ENCODE measurements around the gene CETP.

DNA sequence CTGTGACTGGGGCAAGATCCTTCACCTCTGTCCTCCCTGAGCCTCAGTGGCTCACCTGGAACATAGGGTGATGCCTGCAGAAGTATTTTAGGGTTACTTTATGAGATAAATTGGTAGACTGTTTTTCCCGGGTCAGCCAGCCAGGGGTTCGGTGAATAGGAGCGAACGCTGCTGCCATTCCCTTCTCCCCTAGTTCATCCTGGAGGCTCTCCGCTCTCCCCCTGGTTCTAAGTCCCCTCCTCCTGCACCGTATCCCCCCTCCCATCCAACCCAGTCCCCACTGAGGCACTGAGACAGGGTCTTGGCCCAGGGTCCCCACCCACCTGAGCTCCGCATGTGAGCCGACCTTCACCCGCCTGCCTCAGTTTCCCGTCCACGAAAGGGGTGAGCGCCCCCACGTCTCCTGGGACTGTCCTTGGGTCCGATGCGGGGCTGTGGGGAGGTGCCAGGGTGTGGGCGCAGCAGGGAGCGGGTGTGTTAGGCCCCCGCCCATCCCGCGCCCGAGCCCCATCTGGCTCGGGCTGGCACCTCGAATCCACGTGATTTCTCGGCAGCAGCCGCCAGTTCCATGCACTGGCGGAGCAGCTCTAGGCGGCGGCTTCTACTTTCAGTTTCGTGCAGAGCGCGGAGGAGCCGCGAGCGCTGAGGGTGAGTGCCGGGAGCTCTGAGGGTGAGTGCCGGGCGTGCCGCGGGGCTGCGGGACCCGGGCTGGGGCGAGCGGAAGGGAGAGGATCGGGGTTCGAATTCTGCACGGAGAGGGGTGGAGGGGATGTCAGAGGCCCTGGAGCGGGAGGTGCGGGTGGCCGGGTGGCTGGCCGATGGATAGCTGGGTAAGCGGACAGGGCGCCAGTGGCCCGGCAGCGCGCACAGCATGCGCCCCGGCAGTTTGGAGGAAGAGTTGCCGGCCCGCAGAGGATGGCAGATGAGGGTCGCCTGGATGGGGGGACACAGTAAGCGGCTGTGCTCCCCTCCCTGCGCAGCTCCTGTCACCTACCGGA, 27.5 kb downstream of the CETP start, which contains the start of gene NLRC5:
- TF ChIP-seq, protein P1, sequence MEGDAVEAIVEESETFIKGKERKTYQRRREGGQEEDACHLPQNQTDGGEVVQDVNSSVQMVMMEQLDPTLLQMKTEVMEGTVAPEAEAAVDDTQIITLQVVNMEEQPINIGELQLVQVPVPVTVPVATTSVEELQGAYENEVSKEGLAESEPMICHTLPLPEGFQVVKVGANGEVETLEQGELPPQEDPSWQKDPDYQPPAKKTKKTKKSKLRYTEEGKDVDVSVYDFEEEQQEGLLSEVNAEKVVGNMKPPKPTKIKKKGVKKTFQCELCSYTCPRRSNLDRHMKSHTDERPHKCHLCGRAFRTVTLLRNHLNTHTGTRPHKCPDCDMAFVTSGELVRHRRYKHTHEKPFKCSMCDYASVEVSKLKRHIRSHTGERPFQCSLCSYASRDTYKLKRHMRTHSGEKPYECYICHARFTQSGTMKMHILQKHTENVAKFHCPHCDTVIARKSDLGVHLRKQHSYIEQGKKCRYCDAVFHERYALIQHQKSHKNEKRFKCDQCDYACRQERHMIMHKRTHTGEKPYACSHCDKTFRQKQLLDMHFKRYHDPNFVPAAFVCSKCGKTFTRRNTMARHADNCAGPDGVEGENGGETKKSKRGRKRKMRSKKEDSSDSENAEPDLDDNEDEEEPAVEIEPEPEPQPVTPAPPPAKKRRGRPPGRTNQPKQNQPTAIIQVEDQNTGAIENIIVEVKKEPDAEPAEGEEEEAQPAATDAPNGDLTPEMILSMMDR (IDR thresholded peaks at IDR 0.05; ENCODE audit: low read depth, low read length, missing input control) = no peak
- TF ChIP-seq YY1 (IDR thresholded peaks at IDR 0.05) (peak; percentile 91), JUND (IDR thresholded peaks at IDR 0.05) (no peak), HNF4A (conservative IDR thresholded peaks at IDR 0.05) (no peak), RAD21 (IDR thresholded peaks at IDR 0.05) (peak; percentile 52 to 59), TAF1 (conservative IDR thresholded peaks at IDR 0.05) (peak; percentile 85), GABPA (IDR thresholded peaks at IDR 0.05 in 1 of 2, conservative IDR thresholded peaks at IDR 0.05 in 1 of 2) (no peak), SP1 (IDR thresholded peaks at IDR 0.05) (peak; percentile 54)
- TF ChIP-seq, protein P2, sequence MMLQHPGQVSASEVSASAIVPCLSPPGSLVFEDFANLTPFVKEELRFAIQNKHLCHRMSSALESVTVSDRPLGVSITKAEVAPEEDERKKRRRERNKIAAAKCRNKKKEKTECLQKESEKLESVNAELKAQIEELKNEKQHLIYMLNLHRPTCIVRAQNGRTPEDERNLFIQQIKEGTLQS (IDR thresholded peaks at IDR 0.05) = no peak
- TF ChIP-seq, protein P3, sequence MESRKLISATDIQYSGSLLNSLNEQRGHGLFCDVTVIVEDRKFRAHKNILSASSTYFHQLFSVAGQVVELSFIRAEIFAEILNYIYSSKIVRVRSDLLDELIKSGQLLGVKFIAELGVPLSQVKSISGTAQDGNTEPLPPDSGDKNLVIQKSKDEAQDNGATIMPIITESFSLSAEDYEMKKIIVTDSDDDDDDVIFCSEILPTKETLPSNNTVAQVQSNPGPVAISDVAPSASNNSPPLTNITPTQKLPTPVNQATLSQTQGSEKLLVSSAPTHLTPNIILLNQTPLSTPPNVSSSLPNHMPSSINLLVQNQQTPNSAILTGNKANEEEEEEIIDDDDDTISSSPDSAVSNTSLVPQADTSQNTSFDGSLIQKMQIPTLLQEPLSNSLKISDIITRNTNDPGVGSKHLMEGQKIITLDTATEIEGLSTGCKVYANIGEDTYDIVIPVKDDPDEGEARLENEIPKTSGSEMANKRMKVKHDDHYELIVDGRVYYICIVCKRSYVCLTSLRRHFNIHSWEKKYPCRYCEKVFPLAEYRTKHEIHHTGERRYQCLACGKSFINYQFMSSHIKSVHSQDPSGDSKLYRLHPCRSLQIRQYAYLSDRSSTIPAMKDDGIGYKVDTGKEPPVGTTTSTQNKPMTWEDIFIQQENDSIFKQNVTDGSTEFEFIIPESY (IDR thresholded peaks at IDR 0.05) = no peak

Measured in liver (tissue), 3 donors.